Mesodermal cell (in vitro differentiated cells): ENCODE measurements around the gene NDUFAF5. TPM values are rescaled to one million over a fixed set of nuclear protein-coding genes. Genes with fewer than 3 reads are reported as not detected.
A peak's percentile ranks its signal among the peaks of the same experiment; 100 is the strongest.
"Not testable (repeated sequence)": the region's sequence is repeated elsewhere in the genome, so short reads cannot be mapped to it uniquely, and the experiment has no call there.

Experiments
- H3K27ac ChIP-seq: 2 replicates; pipeline ENCODE4 v1.7.0; 2013; ENCODE audit warnings: mild to moderate bottlenecking, low read depth, low read length, moderate library complexity; ENCODE audit not compliant: severe bottlenecking
- H3K36me3 ChIP-seq: 2 replicates; pipeline ENCODE4 v1.7.1; 2013; ENCODE audit warnings: mild to moderate bottlenecking, low read length, moderate library complexity; ENCODE audit not compliant: control insufficient read depth, insufficient read depth
- H3K4me1 ChIP-seq: one replicate; pipeline ENCODE4 v1.7.1; 2013; ENCODE audit warnings: mild to moderate bottlenecking, low read length; ENCODE audit not compliant: insufficient read depth, control insufficient read depth, poor library complexity, severe bottlenecking
- H3K4me3 ChIP-seq: 2 replicates; pipeline ENCODE4 v1.7.0; 2013; ENCODE audit warnings: low read length, control low read depth, mild to moderate bottlenecking; ENCODE audit not compliant: insufficient read depth, poor library complexity, severe bottlenecking; ENCODE audit errors: extremely low read depth
- H3K9me3 ChIP-seq: 2 replicates; pipeline ENCODE4 v1.7.1; 2013; ENCODE audit warnings: mild to moderate bottlenecking, low read length, moderate library complexity; ENCODE audit not compliant: control insufficient read depth
- WGBS, 2 experiments: methylation state at CpG; one replicate each; pipeline ENCODE4 v1.1.5; 2013; ENCODE audit warnings: missing lambda C conversion rate in 2 of 2; ENCODE audit not compliant: insufficient coverage in 2 of 2; 5-methylcytosine and 5-hydroxymethylcytosine counted together
- polyA plus RNA-seq, 2 experiments: library from polyadenylated mRNA; stranded (reverse); fragments of 50-300 nt; gene quantifications; one replicate each; pipeline ENCODE4 v1.2.3, GENCODE V29; 2013

The NDUFAF5 gene
- 24.1 TPM for polyA plus RNA-seq (2013, experiment 1 of 2)
- polyA plus RNA-seq (2013, experiment 2 of 2): 19.7 TPM

- H3K4me1 ChIP-seq: peaks cover 3% of the 10 kb centered on the region
- H3K27ac ChIP-seq: peak within 1 kb of the TSS; percentile 75
- WGBS, 2 experiments: 0 to 1% methylated on average over 39 to 50 of the region's 54 CpGs
- H3K36me3 ChIP-seq: peaks cover 42% of the 10 kb centered on the region
- peak within 1 kb of the TSS; percentile 87 for H3K4me3 ChIP-seq
- no peaks in the 10 kb centered on the region for H3K9me3 ChIP-seq
These were observed at the start of gene NDUFAF5, which contains the start of gene ESF1 for GRCh38 chr20:13784893-13785715. Gene NDUFAF5, plus strand, starts transcription at chr20:13785028. Its CDS starts 41 bp downstream, at chr20:13785069. Gene ESF1, minus strand, starts transcription at chr20:13784919. Its CDS starts 1,779 bp downstream, at chr20:13783140.

GRCh38 chr20:13735826-13736225 lies 49.0 kb upstream of the NDUFAF5 start:
- H3K36me3 ChIP-seq: peaks cover 55% of the 10 kb centered on the region
- no peak overlapping the region for H3K27ac ChIP-seq
- peaks cover 7% of the 10 kb centered on the region for H3K9me3 ChIP-seq
- no peaks in the 10 kb centered on the region for H3K4me1 ChIP-seq
- no peak overlapping the region for H3K4me3 ChIP-seq
- no CpG with 5 or more reads among the region's 1 CpG for WGBS, 2 experiments

GRCh38 chr20:13736436-13737191 lies 48.2 kb upstream of the NDUFAF5 start:
- Histone ChIP-seq H3K4me3 (no peak overlapping the region), H3K4me1 (no peaks in the 10 kb centered on the region), H3K9me3 (peaks cover 12% of the 10 kb centered on the region), H3K27ac (no peak overlapping the region), H3K36me3 (peaks cover 53% of the 10 kb centered on the region)
- WGBS, 2 experiments: no CpG with 5 or more reads among the region's 3 CpGs

- Histone ChIP-seq H3K9me3 (peaks cover 12% of the 10 kb centered on the region), H3K36me3 (peaks cover 53% of the 10 kb centered on the region)
- 82 to 86% methylated on average over 1 of the region's 1 CpG for WGBS, 2 experiments
- not testable (repeated sequence) for H3K4me3 ChIP-seq, H3K27ac ChIP-seq, H3K4me1 ChIP-seq
These were observed 46.6 kb upstream of the NDUFAF5 start for GRCh38 chr20:13738187-13738586.

- peaks cover 59% of the 10 kb centered on the region for H3K36me3 ChIP-seq
- no peak overlapping the region for H3K27ac ChIP-seq
- peaks cover 12% of the 10 kb centered on the region for H3K9me3 ChIP-seq
- H3K4me1 ChIP-seq: no peaks in the 10 kb centered on the region
- 100% methylated on average over 1 of the region's 3 CpGs for WGBS, 2 experiments
- no peak overlapping the region for H3K4me3 ChIP-seq
These were observed 44.8 kb upstream of the NDUFAF5 start for GRCh38 chr20:13739731-13740649.

- Histone ChIP-seq H3K27ac (no peak overlapping the region), H3K4me3 (no peak overlapping the region), H3K4me1 (no peaks in the 10 kb centered on the region), H3K36me3 (peaks cover 67% of the 10 kb centered on the region), H3K9me3 (peaks cover 12% of the 10 kb centered on the region)
- WGBS, 2 experiments: 84% methylated on average over 6 of the region's 6 CpGs; no CpG with 5 or more reads in 1 of the 2 experiments
These were observed 42.9 kb upstream of the NDUFAF5 start for GRCh38 chr20:13741879-13742278.

GRCh38 chr20:13744352-13744751 lies 40.5 kb upstream of the NDUFAF5 start:
- peaks cover 59% of the 10 kb centered on the region for H3K36me3 ChIP-seq

GRCh38 chr20:13745784-13746183 lies 39.0 kb upstream of the NDUFAF5 start:
- H3K4me3 ChIP-seq: no peak overlapping the region
- peaks cover 63% of the 10 kb centered on the region for H3K36me3 ChIP-seq
- no CpG with 5 or more reads among the region's 2 CpGs for WGBS, 2 experiments
- H3K4me1 ChIP-seq: no peaks in the 10 kb centered on the region
- H3K9me3 ChIP-seq: peaks cover 6% of the 10 kb centered on the region
- H3K27ac ChIP-seq: no peak overlapping the region

More at GRCh38 chr20:13744352-13744751, 40.5 kb upstream of the NDUFAF5 start:
- Histone ChIP-seq H3K4me1 (no peaks in the 10 kb centered on the region), H3K4me3 (no peak overlapping the region), H3K27ac (no peak overlapping the region), H3K9me3 (peaks cover 12% of the 10 kb centered on the region)
- 86 to 100% methylated on average over 1 of the region's 1 CpG for WGBS, 2 experiments

GRCh38 chr20:13749811-13750210 lies 35.0 kb upstream of the NDUFAF5 start:
- no peaks in the 10 kb centered on the region for H3K4me1 ChIP-seq
- no peaks in the 10 kb centered on the region for H3K9me3 ChIP-seq
- peaks cover 58% of the 10 kb centered on the region for H3K36me3 ChIP-seq
- H3K4me3 ChIP-seq: no peak overlapping the region
- H3K27ac ChIP-seq: no peak overlapping the region
- WGBS, 2 experiments: 100% methylated on average over 1 to 2 of the region's 3 CpGs

GRCh38 chr20:13753436-13754036 lies 31.3 kb upstream of the NDUFAF5 start:
- H3K4me1 ChIP-seq: no peaks in the 10 kb centered on the region
- H3K36me3 ChIP-seq: peaks cover 56% of the 10 kb centered on the region
- 93 to 100% methylated on average over 1 of the region's 2 CpGs for WGBS, 2 experiments
- no peak overlapping the region for H3K4me3 ChIP-seq
- no peaks in the 10 kb centered on the region for H3K9me3 ChIP-seq
- H3K27ac ChIP-seq: no peak overlapping the region
